Measurements from ENCODE around the gene DAPK1. TPM values are rescaled to one million over a fixed set of nuclear protein-coding genes. Genes with fewer than 3 reads are reported as not detected.
A peak's percentile ranks its signal among the peaks of the same experiment; 100 is the strongest.

Gene DAPK1
- total and polyA plus RNA-seq, 5 donors from 2014 or later, result 0.14 to 3.5 (median 0.42) TPM; not detected in 2

DNA sequence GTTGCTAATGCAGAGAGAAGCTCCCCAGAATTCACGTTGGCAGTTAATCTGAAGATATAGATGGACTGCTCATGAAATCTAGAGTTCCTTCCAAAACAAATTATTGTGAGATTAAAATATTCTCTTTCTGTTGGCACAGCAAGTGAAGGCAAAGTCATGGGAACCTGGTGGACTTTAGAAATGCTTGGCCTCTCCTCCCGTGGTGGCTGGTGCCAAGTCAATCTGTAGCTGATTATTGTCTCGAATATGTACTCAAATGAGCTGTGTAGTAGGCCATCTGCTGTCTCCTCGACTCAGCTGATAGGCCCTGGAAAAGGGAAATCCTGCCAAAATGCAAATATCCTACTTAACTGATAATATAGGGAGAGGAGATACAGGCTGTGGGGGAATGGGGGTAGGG is 69.3 kb downstream of the DAPK1 start:
- H3K4me3 ChIP-seq (ENCODE audit: low read depth, low read length), result no peak overlapping the region
- no peaks in the 10 kb centered on the region for H3K9me3 ChIP-seq (ENCODE audit: control insufficient read depth in 2 of 2, low read length in 2 of 2)
- H3K36me3 ChIP-seq (ENCODE audit: control insufficient read depth, insufficient read depth, low read length), result no peaks in the 10 kb centered on the region
- no peak overlapping the region for H3K27ac Mint-ChIP-seq
- no peaks in the 10 kb centered on the region for H3K27me3 ChIP-seq (ENCODE audit: control insufficient read depth, insufficient read depth, low read length)
- no peaks in the 10 kb centered on the region for H3K27me3 Mint-ChIP-seq
- H3K36me3 Mint-ChIP-seq, result no peaks in the 10 kb centered on the region
- no peaks in the 10 kb centered on the region for H3K4me1 ChIP-seq (ENCODE audit: control insufficient read depth, insufficient read depth, low read length, poor library complexity, severe bottlenecking)
- no peak for DNase-seq
- H3K9me3 Mint-ChIP-seq, result no peaks in the 10 kb centered on the region
- no peak overlapping the region for H3K4me3 Mint-ChIP-seq
- no peak overlapping the region for H3K27ac ChIP-seq (ENCODE audit: insufficient read depth, low read length, poor library complexity, severe bottlenecking)
- ATAC-seq (ENCODE audit: low read depth in 2 of 2), result no peak
- H3K4me1 Mint-ChIP-seq, result no peaks in the 10 kb centered on the region

- H3K36me3 ChIP-seq (ENCODE audit: control insufficient read depth, insufficient read depth, low read length), result no peaks in the 10 kb centered on the region
- H3K27ac ChIP-seq (ENCODE audit: insufficient read depth, low read length, poor library complexity, severe bottlenecking), result no peak overlapping the region
- no peak for DNase-seq
- Mint-ChIP-seq H3K4me1 (no peaks in the 10 kb centered on the region), H3K27me3 (no peaks in the 10 kb centered on the region), H3K9me3 (peaks cover 0 to 3% (median 0%) of the 10 kb centered on the region in 7 donors), H3K4me3 (no peak overlapping the region), H3K36me3 (no peaks in the 10 kb centered on the region), H3K27ac (peak overlapping the region in 1 of 3 donors; percentile 34)
- no peak overlapping the region for H3K4me3 ChIP-seq (ENCODE audit: low read depth, low read length)
- no peaks in the 10 kb centered on the region for H3K9me3 ChIP-seq (ENCODE audit: control insufficient read depth in 2 of 2, low read length in 2 of 2)
- no peak for ATAC-seq (ENCODE audit: low read depth in 2 of 2)
- no peaks in the 10 kb centered on the region for H3K4me1 ChIP-seq (ENCODE audit: control insufficient read depth, insufficient read depth, low read length, poor library complexity, severe bottlenecking)
- H3K27me3 ChIP-seq (ENCODE audit: control insufficient read depth, insufficient read depth, low read length), result no peaks in the 10 kb centered on the region
These were observed 69.9 kb downstream of the DAPK1 start for GRCh38 chr9:87567571-87567970.

- Mint-ChIP-seq H3K4me1 (no peaks in the 10 kb centered on the region), H3K4me3 (no peak overlapping the region), H3K27me3 (no peaks in the 10 kb centered on the region), H3K36me3 (no peaks in the 10 kb centered on the region), H3K9me3 (peaks cover 0 to 3% (median 0%) of the 10 kb centered on the region in 7 donors), H3K27ac (no peak overlapping the region)
- Histone ChIP-seq H3K9me3 (ENCODE audit: control insufficient read depth in 2 of 2, low read length in 2 of 2) (no peaks in the 10 kb centered on the region), H3K36me3 (ENCODE audit: control insufficient read depth, insufficient read depth, low read length) (no peaks in the 10 kb centered on the region), H3K27ac (ENCODE audit: insufficient read depth, low read length, poor library complexity, severe bottlenecking) (no peak overlapping the region), H3K4me1 (ENCODE audit: control insufficient read depth, insufficient read depth, low read length, poor library complexity, severe bottlenecking) (no peaks in the 10 kb centered on the region), H3K4me3 (ENCODE audit: low read depth, low read length) (no peak overlapping the region), H3K27me3 (ENCODE audit: control insufficient read depth, insufficient read depth, low read length) (no peaks in the 10 kb centered on the region)
- DNase-seq (no peak), ATAC-seq (ENCODE audit: low read depth in 2 of 2) (no peak)
These were observed 70.3 kb downstream of the DAPK1 start for GRCh38 chr9:87567983-87568382.

DNA sequence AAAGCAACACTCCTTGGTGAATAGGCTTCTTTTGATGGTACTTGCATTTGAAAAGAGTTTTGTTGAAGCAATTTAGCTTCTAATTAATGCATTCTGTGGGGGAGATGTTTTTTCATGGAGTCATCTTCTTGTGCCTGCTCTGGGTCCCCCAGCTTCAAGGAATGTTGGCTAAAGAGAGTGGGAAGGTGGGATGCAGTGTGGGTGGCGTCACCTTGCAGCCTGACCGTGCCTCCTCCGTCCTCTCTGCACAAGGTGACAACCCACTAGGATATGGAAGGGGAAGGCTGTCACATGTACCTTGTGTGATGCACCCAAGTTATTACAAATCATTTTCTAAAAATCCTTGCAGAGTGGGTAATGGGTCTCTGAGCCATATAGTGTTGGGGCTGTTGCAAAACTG is 70.7 kb downstream of the DAPK1 start:
- no peak for DNase-seq
- Mint-ChIP-seq H3K27me3 (no peaks in the 10 kb centered on the region), H3K27ac (no peak overlapping the region), H3K36me3 (no peaks in the 10 kb centered on the region), H3K4me3 (no peak overlapping the region), H3K9me3 (peaks cover 0 to 3% (median 0%) of the 10 kb centered on the region in 7 donors), H3K4me1 (no peaks in the 10 kb centered on the region)
- Histone ChIP-seq H3K4me3 (ENCODE audit: low read depth, low read length) (no peak overlapping the region), H3K9me3 (ENCODE audit: control insufficient read depth in 2 of 2, low read length in 2 of 2) (no peaks in the 10 kb centered on the region), H3K4me1 (ENCODE audit: control insufficient read depth, insufficient read depth, low read length, poor library complexity, severe bottlenecking) (no peaks in the 10 kb centered on the region), H3K27ac (ENCODE audit: insufficient read depth, low read length, poor library complexity, severe bottlenecking) (no peak overlapping the region), H3K27me3 (ENCODE audit: control insufficient read depth, insufficient read depth, low read length) (no peaks in the 10 kb centered on the region), H3K36me3 (ENCODE audit: control insufficient read depth, insufficient read depth, low read length) (no peaks in the 10 kb centered on the region)
- ATAC-seq (ENCODE audit: low read depth in 2 of 2), result no peak

GRCh38 chr9:87569008-87569509 is 71.4 kb downstream of the DAPK1 start:
- H3K4me1 Mint-ChIP-seq, result no peaks in the 10 kb centered on the region
- H3K4me3 ChIP-seq (ENCODE audit: low read depth, low read length), result no peak overlapping the region
- H3K27ac ChIP-seq (ENCODE audit: insufficient read depth, low read length, poor library complexity, severe bottlenecking), result no peak overlapping the region
- DNase-seq (no peak), ATAC-seq (ENCODE audit: low read depth in 2 of 2) (no peak)
- no peak overlapping the region for H3K4me3 Mint-ChIP-seq
- no peaks in the 10 kb centered on the region for H3K27me3 ChIP-seq (ENCODE audit: control insufficient read depth, insufficient read depth, low read length)
- H3K27me3 Mint-ChIP-seq, result no peaks in the 10 kb centered on the region
- no peaks in the 10 kb centered on the region for H3K36me3 Mint-ChIP-seq
- H3K36me3 ChIP-seq (ENCODE audit: control insufficient read depth, insufficient read depth, low read length), result no peaks in the 10 kb centered on the region
- H3K27ac Mint-ChIP-seq, result peak overlapping the region in 1 of 3 donors; percentile 60
- H3K4me1 ChIP-seq (ENCODE audit: control insufficient read depth, insufficient read depth, low read length, poor library complexity, severe bottlenecking), result no peaks in the 10 kb centered on the region
- H3K9me3 Mint-ChIP-seq, result peaks cover 0 to 3% (median 0%) of the 10 kb centered on the region in 7 donors
- no peaks in the 10 kb centered on the region for H3K9me3 ChIP-seq (ENCODE audit: control insufficient read depth in 2 of 2, low read length in 2 of 2)

DNA sequence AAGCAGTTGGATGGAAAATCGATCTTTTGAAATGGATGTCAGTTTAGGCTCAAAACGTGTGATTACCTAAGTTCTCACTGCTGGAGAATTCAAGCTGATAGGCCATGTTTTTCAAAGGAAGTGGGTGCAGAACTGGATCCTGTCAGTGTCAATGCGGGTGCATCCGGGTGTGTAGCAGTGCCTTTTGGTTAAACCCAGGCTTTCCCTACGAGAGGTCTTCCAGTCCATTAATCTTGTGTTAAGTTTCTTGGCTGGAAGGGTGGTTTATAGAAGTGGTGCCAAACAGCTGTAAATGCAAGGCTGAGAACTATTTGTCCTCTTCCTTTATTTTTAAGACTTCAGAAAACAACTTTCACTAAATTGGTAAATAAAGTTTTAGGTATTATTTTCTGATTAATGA is 71.9 kb downstream of the DAPK1 start:
- H3K27me3 ChIP-seq (ENCODE audit: control insufficient read depth, insufficient read depth, low read length), result no peaks in the 10 kb centered on the region
- H3K9me3 Mint-ChIP-seq, result peaks cover 0 to 3% (median 0%) of the 10 kb centered on the region in 7 donors
- ATAC-seq (ENCODE audit: low read depth in 2 of 2) (no peak), DNase-seq (peak in 1 of 3 donors; percentile 2)
- no peak overlapping the region for H3K4me3 Mint-ChIP-seq
- no peaks in the 10 kb centered on the region for H3K4me1 Mint-ChIP-seq
- no peaks in the 10 kb centered on the region for H3K9me3 ChIP-seq (ENCODE audit: control insufficient read depth in 2 of 2, low read length in 2 of 2)
- H3K36me3 Mint-ChIP-seq, result no peaks in the 10 kb centered on the region
- H3K27me3 Mint-ChIP-seq, result no peaks in the 10 kb centered on the region
- H3K36me3 ChIP-seq (ENCODE audit: control insufficient read depth, insufficient read depth, low read length), result no peaks in the 10 kb centered on the region
- no peak overlapping the region for H3K27ac ChIP-seq (ENCODE audit: insufficient read depth, low read length, poor library complexity, severe bottlenecking)
- H3K4me1 ChIP-seq (ENCODE audit: control insufficient read depth, insufficient read depth, low read length, poor library complexity, severe bottlenecking), result no peaks in the 10 kb centered on the region
- no peak overlapping the region for H3K4me3 ChIP-seq (ENCODE audit: low read depth, low read length)
- no peak overlapping the region for H3K27ac Mint-ChIP-seq

GRCh38 chr9:87570000-87570908 is 72.6 kb downstream of the DAPK1 start:
- H3K4me1 Mint-ChIP-seq, result no peaks in the 10 kb centered on the region
- H3K27ac ChIP-seq (ENCODE audit: insufficient read depth, low read length, poor library complexity, severe bottlenecking), result no peak overlapping the region
- no peaks in the 10 kb centered on the region for H3K27me3 ChIP-seq (ENCODE audit: control insufficient read depth, insufficient read depth, low read length)
- no peaks in the 10 kb centered on the region for H3K4me1 ChIP-seq (ENCODE audit: control insufficient read depth, insufficient read depth, low read length, poor library complexity, severe bottlenecking)
- H3K27me3 Mint-ChIP-seq, result no peaks in the 10 kb centered on the region
- H3K9me3 ChIP-seq (ENCODE audit: control insufficient read depth in 2 of 2, low read length in 2 of 2), result no peaks in the 10 kb centered on the region
- H3K4me3 ChIP-seq (ENCODE audit: low read depth, low read length), result no peak overlapping the region
- no peak overlapping the region for H3K4me3 Mint-ChIP-seq
- no peak overlapping the region for H3K27ac Mint-ChIP-seq
- no peaks in the 10 kb centered on the region for H3K36me3 ChIP-seq (ENCODE audit: control insufficient read depth, insufficient read depth, low read length)
- H3K9me3 Mint-ChIP-seq, result peaks cover 0 to 3% (median 0%) of the 10 kb centered on the region in 7 donors
- DNase-seq (no peak), ATAC-seq (ENCODE audit: low read depth in 2 of 2) (no peak)
- no peaks in the 10 kb centered on the region for H3K36me3 Mint-ChIP-seq

DNA sequence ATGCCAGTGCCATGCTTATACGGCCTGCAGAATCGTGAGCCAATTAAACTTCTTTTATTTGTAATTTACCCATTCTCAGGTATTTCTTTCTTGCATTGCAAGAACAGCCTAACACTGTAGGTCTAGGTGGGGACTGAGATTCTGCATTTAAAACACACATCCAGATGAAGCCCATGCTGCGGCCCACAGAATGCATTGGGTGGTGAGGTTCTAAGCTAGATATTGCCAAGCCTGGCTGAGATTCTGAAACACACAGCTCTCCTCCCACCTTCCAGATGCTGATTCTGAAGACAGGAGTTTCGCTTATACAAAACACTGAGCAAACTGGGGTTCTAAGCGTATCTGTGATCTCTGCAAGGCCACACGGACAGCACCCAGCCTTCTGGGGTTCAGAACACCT is 75.1 kb downstream of the DAPK1 start:
- no peaks in the 10 kb centered on the region for H3K36me3 Mint-ChIP-seq
- H3K9me3 Mint-ChIP-seq, result peaks cover 0 to 3% (median 0%) of the 10 kb centered on the region in 7 donors
- no peaks in the 10 kb centered on the region for H3K4me1 Mint-ChIP-seq

More for the DNA sequence above, 75.1 kb downstream of the DAPK1 start:
- H3K36me3 ChIP-seq (ENCODE audit: control insufficient read depth, insufficient read depth, low read length), result no peaks in the 10 kb centered on the region
- Mint-ChIP-seq H3K4me3 (peak overlapping the region in 1 of 4 donors; percentile 5), H3K27me3 (no peaks in the 10 kb centered on the region), H3K27ac (no peak overlapping the region)
- H3K4me1 ChIP-seq (ENCODE audit: control insufficient read depth, insufficient read depth, low read length, poor library complexity, severe bottlenecking), result no peaks in the 10 kb centered on the region
- DNase-seq (no peak), ATAC-seq (ENCODE audit: low read depth in 2 of 2) (no peak)
- H3K27ac ChIP-seq (ENCODE audit: insufficient read depth, low read length, poor library complexity, severe bottlenecking), result no peak overlapping the region
- no peaks in the 10 kb centered on the region for H3K27me3 ChIP-seq (ENCODE audit: control insufficient read depth, insufficient read depth, low read length)
- no peak overlapping the region for H3K4me3 ChIP-seq (ENCODE audit: low read depth, low read length)
- no peaks in the 10 kb centered on the region for H3K9me3 ChIP-seq (ENCODE audit: control insufficient read depth in 2 of 2, low read length in 2 of 2)

Measured in CD4-positive, CD25-positive, alpha-beta regulatory T cell (primary cell).